Measurements from ENCODE around the gene YDJC.

- TF ChIP-seq EZH2 (IDR thresholded peaks at IDR 0.05; ENCODE audit: low read depth) (no peak), CTCF (conservative IDR thresholded peaks at IDR 0.05) (no peak)
Observed at GRCh38 chr22:21594865-21595452, 34.9 kb downstream of the YDJC start.
